CD4-positive, alpha-beta T cell treated with Interleukin-12 subunit alpha and Interleukin-12 subunit beta, for 1 hour (primary cell): Measurements from ENCODE around the gene NFIX.

Experiments
- DNase-seq: peaks from one replicate; pipeline ENCODE4 v3.0.0-alpha.2; 2020

The NFIX gene

DNA sequence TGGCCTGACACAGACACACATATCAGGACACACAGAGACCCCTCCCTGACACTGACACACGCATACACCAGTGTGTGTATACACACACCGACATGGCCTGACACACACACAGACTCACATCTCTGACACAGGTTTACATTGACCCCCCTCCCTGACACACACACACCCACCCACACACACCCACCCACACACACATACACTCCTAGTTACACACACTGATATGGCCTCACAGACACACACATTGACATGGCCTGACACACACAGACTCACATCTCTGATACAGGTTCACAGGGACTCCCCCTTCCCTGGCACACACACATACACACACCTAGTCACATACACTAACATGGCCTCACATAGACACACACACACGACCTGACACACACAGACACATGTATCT, 4.4 kb upstream of the NFIX start:
- no peak for DNase-seq

DNA sequence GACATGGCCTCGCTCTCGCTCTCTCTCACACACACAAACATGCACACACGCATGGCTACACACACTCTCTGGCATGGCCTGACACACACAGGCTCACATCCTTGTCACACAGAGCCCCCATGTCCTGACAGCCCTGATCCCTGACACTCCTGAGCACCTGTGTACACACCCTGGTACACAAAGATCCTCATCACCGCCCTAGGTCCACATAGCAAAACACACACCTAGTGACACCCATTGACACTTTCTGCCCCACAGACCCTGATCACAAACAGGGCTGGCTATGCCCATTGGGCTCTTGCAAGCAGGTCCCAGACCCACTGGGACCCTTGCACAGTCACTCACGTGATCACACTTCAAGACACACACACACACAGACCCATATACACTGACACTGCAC, 4.0 kb upstream of the NFIX start:
- no peak for DNase-seq

DNA sequence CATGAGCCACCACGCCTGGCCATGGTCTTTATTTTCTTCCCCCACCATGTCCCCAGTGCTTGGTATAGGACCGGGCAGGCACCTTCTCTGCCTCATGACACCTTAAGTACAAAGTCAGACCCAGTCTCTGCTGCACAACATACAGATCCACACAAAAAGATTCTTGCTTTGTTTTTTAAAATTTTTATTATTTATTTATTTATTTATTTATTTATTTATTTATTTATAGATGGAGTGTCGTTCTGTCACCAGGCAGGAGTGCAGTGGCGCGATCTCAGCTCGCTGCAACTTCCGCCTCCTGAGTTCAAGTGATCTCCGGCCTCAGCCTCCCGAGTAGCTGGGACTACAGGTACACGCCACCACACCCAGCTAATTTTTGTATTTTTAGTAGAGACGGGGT, 2.5 kb upstream of the NFIX start:
- no peak for DNase-seq

GRCh38 chr19:12993562-12993961, 1.7 kb upstream of the NFIX start:
- no peak for DNase-seq

DNA sequence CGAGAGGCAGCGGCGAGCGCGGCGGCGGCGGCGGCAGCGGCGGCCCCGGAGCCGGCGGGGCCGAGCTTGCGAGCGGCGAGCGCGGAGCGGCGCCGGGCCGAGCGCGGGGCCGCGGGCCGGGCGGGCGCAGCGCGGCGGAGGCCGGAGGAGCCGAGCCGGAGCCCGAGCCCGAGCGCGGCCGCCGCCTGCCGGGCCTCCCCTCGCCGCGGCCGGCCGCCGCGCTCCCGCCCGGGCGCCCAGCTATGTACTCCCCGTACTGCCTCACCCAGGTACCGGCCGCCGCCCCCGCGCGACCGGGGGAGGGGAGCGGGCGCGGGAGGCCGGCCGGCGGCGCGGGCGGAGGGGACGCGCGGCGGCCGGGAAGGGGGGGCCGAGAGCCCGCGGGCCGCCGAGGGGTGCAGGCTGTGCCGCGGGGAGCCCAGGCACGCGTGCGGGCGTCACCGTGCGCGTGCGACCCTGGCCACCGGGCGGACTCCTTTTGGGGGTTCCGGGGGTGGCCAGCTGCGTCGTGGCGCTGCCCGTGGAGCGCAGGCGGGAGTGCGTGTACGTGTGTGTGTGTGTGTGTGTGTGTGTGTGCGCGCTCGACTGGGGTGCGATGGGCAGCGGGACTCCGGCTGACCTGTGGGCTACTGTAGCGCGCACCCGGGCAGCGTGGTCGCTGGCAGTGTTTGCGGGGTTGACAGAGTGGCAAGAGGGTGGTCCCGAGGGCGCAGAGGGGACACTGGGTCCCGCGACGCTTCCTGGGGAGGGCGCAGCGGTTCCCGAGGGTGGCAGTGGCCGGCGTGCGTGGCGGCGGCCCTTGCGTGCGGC, 526 bp downstream of the NFIX start:
- DNase-seq = peak; percentile 23

GRCh38 chr19:12996406-12997094, 1.3 kb downstream of the NFIX start:
- DNase-seq = no peak

- DNase-seq = no peak
Measured at GRCh38 chr19:12997179-12997966, 2.1 kb downstream of the NFIX start.

- no peak for DNase-seq
Measured at GRCh38 chr19:12997967-12998940, 3.0 kb downstream of the NFIX start.

GRCh38 chr19:13001166-13001501, 5.9 kb downstream of the NFIX start:
- no peak for DNase-seq

DNA sequence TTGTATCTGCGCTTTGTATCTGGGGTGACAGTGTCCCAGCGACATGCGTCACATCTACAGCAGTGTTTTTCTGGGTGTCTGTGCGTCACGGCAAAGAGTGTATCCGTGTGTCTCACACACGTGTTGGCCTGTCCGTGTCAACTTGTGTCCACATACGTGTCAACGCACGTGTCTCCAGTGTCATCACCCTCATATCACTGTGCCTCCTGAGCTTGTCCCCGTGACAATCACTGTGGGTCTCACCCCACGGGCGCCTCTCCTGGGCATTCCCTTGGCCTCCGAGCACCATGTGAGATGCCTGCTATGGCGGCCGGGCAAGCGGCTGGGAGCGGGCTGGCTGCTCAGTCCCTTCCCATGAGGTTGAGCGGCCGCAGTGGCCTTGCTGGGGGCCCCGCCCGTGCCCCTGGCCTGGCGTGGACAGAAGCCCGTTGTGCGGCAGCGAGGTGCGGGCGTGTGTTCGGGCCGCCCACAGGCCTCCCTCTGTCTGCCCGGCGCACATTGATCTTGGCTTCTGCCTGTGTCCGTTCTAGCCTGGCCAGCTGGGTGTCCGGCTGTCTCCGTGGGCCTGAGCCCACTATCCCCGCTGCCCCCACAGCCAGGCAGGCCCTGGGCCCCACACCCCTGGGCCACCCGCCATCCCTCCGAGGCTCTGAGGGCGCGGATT, 6.4 kb downstream of the NFIX start:
- DNase-seq = no peak

DNA sequence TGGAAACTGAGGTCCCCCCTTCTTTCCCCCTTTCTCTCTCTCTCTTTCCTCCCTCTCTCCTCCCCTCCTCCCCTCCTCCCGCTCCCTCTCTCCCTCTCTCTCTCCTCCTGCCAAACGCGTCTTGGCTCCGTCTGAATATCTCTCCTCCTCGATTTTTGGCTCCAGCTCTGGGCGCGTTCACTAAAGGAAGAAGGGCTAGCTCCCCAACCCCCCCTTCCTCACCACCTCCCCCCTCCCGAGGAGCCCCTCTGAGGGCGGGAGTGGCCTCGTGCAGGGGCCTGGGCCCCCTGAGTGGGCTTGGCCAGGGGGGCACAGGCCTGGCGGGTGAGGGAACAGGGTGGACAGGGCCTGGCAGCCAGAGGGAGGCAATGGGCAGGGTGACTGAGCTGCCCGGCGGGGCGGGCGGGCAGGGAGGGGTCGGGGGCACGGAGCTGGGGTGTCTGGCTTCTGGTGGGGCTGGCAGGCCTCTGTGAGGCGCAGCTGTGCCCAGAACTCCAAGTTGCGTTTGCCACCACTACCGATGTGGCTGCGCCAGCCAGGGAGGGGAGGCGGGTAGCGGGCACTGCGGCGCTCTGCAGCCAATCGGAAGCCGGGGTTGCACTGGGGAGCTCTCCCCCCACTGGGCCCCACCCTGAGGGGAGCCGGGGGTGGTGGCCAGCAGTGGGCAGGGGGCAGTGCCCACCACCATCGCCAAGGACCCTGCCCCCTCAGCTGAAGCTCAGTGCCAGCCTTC, 7.1 kb downstream of the NFIX start:
- no peak for DNase-seq

DNA sequence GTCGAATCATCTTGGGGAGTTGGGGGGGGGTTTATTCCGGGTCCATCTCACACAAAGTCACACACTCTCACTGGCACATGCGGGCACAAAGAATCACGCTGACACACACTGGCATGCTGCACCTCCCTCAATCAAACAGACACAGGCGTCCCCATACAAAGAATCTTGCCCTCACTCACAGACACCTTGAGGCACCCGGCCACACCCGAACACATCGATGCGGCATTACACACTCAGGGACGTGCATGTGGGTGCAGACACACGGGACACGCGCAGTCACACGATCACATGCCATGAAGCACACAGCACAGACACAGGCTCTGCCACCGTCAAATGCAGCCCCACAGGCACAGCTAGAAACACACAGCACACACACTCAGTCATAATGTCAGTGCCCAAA, 7.8 kb downstream of the NFIX start:
- no peak for DNase-seq

DNA sequence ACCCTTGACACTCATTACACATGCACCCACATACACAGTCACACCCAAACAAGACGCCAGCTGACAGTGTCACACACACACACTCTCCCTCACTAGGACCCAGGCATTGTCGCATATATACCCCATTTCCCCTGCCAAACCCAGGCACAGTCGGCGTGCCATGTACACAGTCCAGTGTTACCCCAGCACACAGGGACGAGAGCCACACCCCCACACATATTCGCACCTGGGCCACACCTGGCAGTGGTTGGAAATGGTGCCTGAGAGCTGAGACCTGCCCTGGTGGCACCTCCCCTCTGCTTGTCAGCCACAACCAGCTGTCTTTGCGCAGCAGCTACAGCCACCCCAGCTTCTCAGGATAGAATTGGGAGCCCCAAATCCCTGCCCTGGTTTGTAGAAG, 9.0 kb downstream of the NFIX start:
- DNase-seq = no peak

DNA sequence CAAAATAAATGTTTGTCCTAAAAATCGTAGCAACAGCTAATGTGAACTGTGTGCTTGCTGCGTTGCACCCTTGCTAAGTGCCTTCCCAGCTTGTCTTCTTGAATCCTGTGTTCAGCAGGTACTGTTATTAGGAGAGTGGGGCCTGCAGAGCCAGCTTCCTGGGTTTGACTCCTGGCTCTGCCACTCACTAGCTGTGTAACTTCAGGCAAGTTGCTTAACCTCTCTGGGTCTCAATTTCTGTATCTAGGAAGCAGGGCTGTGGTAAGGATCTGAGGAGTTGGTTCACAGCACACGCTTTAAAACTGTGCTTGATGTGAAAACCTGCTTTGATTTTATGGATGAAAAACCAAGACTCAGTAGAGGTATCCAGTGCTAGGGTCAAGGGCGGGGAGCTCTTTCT, 10.0 kb downstream of the NFIX start:
- DNase-seq = no peak

- DNase-seq = no peak
Measured at GRCh38 chr19:13005861-13006370, 10.6 kb downstream of the NFIX start.

GRCh38 chr19:13006431-13007281, 11.4 kb downstream of the NFIX start:
- DNase-seq = no peak

DNA sequence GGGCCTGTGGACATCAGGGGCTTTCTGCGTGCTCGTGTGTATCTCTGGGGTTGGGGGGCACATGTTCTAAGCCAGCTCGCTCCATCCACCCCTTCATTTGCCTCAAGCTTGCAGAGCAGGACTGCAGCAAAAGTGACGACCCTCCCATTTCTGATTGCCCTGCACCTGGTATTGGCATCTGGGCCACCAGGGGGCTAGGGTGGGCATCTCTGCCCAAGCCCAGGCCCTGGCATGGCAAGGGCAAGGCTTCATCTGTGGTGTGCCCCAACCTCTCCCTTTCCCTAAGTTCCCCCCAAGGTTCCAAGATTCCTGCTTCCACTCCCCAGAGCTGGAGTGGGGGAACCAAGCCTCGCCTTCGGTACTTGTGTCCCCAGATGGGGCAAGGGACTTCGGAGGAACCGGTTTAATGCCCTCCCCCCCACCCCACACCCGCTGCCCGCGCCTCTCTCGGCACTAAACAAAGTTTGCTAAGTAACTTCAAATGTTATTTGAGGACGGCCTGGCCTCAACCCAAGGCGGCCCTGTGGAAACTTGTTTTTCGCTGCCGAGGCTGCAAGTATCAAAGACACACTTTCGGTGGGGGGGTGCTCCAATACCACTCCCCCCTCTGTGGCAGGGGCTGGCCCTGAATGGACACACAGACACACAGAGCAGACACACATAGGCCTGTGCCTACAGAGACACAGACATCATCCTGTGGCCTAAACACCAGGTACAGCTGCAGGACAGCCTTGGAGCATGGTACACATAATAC, 12.2 kb downstream of the NFIX start:
- DNase-seq = no peak

GRCh38 chr19:13008926-13009787, 13.9 kb downstream of the NFIX start:
- DNase-seq = no peak
